ENCODE measurements around the gene HTR1D. TPM values are rescaled to one million over a fixed set of nuclear protein-coding genes. Genes with fewer than 3 reads are reported as not detected.

Gene HTR1D
- total RNA-seq, 1 experiment from 2014 or later = 1.7 TPM

- Mint-ChIP-seq H3K4me3 (ENCODE audit: low read depth, unreplicated experiment) (no peak overlapping the region), H3K27ac (ENCODE audit: unreplicated experiment) (no peak overlapping the region), H3K4me1 (ENCODE audit: low read depth, unreplicated experiment) (peaks cover 8% of the 10 kb centered on the region), H3K9me3 (ENCODE audit: low read depth, unreplicated experiment) (no peaks in the 10 kb centered on the region), H3K36me3 (ENCODE audit: insufficient read depth, unreplicated experiment) (peaks cover 4% of the 10 kb centered on the region), H3K27me3 (ENCODE audit: unreplicated experiment) (no peaks in the 10 kb centered on the region)
- CTCF ChIA-PET = no interaction called here
- no TSS peak for BruUV-seq (replicated peaks)
- intact Hi-C loops (cut with micrococcal nuclease; ENCODE audit: unreplicated experiment) = no loop called here
- no peak for TF ChIP-seq CTCF (IDR thresholded peaks at IDR 0.05; ENCODE audit: unreplicated experiment)
- no peak for DNase-seq
These were observed 27.0 kb upstream of the HTR1D start for GRCh38 chr1:23244256-23244761.

- no peak overlapping the region for H3K4me3 Mint-ChIP-seq (ENCODE audit: low read depth, unreplicated experiment)
- no peak for DNase-seq
- H3K9me3 Mint-ChIP-seq (ENCODE audit: low read depth, unreplicated experiment) = no peaks in the 10 kb centered on the region
- no peaks in the 10 kb centered on the region for H3K36me3 Mint-ChIP-seq (ENCODE audit: insufficient read depth, unreplicated experiment)
- intact Hi-C loops (cut with micrococcal nuclease; ENCODE audit: unreplicated experiment) = no loop called here
- H3K27me3 Mint-ChIP-seq (ENCODE audit: unreplicated experiment) = no peaks in the 10 kb centered on the region
- H3K27ac Mint-ChIP-seq (ENCODE audit: unreplicated experiment) = no peak overlapping the region
- no peak for TF ChIP-seq CTCF (IDR thresholded peaks at IDR 0.05; ENCODE audit: unreplicated experiment)
- CTCF ChIA-PET = no interaction called here
- peaks cover 8% of the 10 kb centered on the region for H3K4me1 Mint-ChIP-seq (ENCODE audit: low read depth, unreplicated experiment)
- no TSS peak for BruUV-seq (replicated peaks)
These were observed 25.1 kb upstream of the HTR1D start for GRCh38 chr1:23242414-23242813.

GRCh38 chr1:23239638-23240295, 22.5 kb upstream of the HTR1D start:
- Mint-ChIP-seq H3K27me3 (ENCODE audit: unreplicated experiment) (no peaks in the 10 kb centered on the region), H3K27ac (ENCODE audit: unreplicated experiment) (no peak overlapping the region), H3K9me3 (ENCODE audit: low read depth, unreplicated experiment) (no peaks in the 10 kb centered on the region), H3K4me3 (ENCODE audit: low read depth, unreplicated experiment) (no peak overlapping the region), H3K36me3 (ENCODE audit: insufficient read depth, unreplicated experiment) (no peaks in the 10 kb centered on the region), H3K4me1 (ENCODE audit: low read depth, unreplicated experiment) (no peaks in the 10 kb centered on the region)
- no peak for TF ChIP-seq CTCF (IDR thresholded peaks at IDR 0.05; ENCODE audit: unreplicated experiment)
- CTCF ChIA-PET = interaction anchor here (0.6 kb wide), 1 partner anchor 263 kb away, joined by 4 read pairs; no protein-coding TSS in a partner anchor
- no peak for DNase-seq
- intact Hi-C loops (cut with micrococcal nuclease; ENCODE audit: unreplicated experiment) = no loop called here
- BruUV-seq (replicated peaks) = no TSS peak

- BruUV-seq (replicated peaks) = no TSS peak
- no peaks in the 10 kb centered on the region for H3K9me3 Mint-ChIP-seq (ENCODE audit: low read depth, unreplicated experiment)
- no peaks in the 10 kb centered on the region for H3K27me3 Mint-ChIP-seq (ENCODE audit: unreplicated experiment)
- no peaks in the 10 kb centered on the region for H3K36me3 Mint-ChIP-seq (ENCODE audit: insufficient read depth, unreplicated experiment)
- no peaks in the 10 kb centered on the region for H3K4me1 Mint-ChIP-seq (ENCODE audit: low read depth, unreplicated experiment)
- no peak overlapping the region for H3K4me3 Mint-ChIP-seq (ENCODE audit: low read depth, unreplicated experiment)
- intact Hi-C loops (cut with micrococcal nuclease; ENCODE audit: unreplicated experiment) = no loop called here
- CTCF ChIA-PET = no interaction called here
- no peak for DNase-seq
- no peak for TF ChIP-seq CTCF (IDR thresholded peaks at IDR 0.05; ENCODE audit: unreplicated experiment)
- no peak overlapping the region for H3K27ac Mint-ChIP-seq (ENCODE audit: unreplicated experiment)
These were observed 21.3 kb upstream of the HTR1D start for GRCh38 chr1:23238565-23238964.
